Stomach (tissue), 9 donors: Measurements from ENCODE around the gene YIF1B. TPM values are rescaled to one million over a fixed set of nuclear protein-coding genes. Genes with fewer than 3 reads are reported as not detected.

Source experiments
- DNase-seq, 2 donors: peaks; one replicate each; pipeline versions ENCODE4 v3.0.0 to v3.0.0-alpha.2; 2013 to 2019
- H3K27ac ChIP-seq, 5 donors: fragments of 200-600 bp in 4 of 5; sonication (generic) in 4 of 5; one replicate each; pipeline ENCODE4 v1.5.1; 2013 to 2019; ENCODE audit warnings: mild to moderate bottlenecking in 1 of 5, moderate library complexity in 1 of 5
- H3K27me3 ChIP-seq, 3 donors: fragments of 200-600 bp; sonication (generic); one replicate each; pipeline ENCODE4 v1.5.1; 2017 to 2019; ENCODE audit warnings: mixed run types in 1 of 3
- H3K36me3 ChIP-seq, 4 donors: fragments of 200-600 bp; sonication (generic); 1 replicate in 3 of 4; 2 replicates in 1 of 4; pipeline ENCODE4 v1.5.1; 2016 to 2019
- H3K4me1 ChIP-seq, 4 donors: fragments of 200-600 bp; sonication (generic); one replicate each; pipeline ENCODE4 v1.5.1; 2016 to 2019
- H3K4me3 ChIP-seq, 4 donors: fragments of 200-600 bp; sonication (generic) in 3 of 4; one replicate each; pipeline ENCODE4 v1.5.1; 2016 to 2019; ENCODE audit warnings: mild to moderate bottlenecking in 1 of 4
- H3K9me3 ChIP-seq, 4 donors: fragments of 200-600 bp; sonication (generic); one replicate each; pipeline ENCODE4 v1.5.1; 2016 to 2019
- CTCF ChIP-seq, 7 experiments: fragments of 450-650 bp in 4 of 7; fragments of 200-600 bp in 3 of 7; sonication (generic) in 3 of 7; IDR thresholded peaks; one replicate each; pipeline ENCODE4 v1.5.1; 2016 to 2019; ENCODE audit warnings: antibody characterized with exemption in 7 of 7, control low read depth in 2 of 7, mild to moderate bottlenecking in 1 of 7
- EP300 ChIP-seq: sonication (generic); formaldehyde crosslinking; IDR thresholded peaks from one replicate; pipeline ENCODE4 v1.6.1; 2017; ENCODE audit warnings: antibody characterized with exemption
- POLR2A ChIP-seq, 4 donors: fragments of 450-650 bp; IDR thresholded peaks; one replicate each; pipeline ENCODE4 v1.6.1; 2016; ENCODE audit warnings: antibody characterized with exemption in 4 of 4, control low read depth in 2 of 4, mild to moderate bottlenecking in 1 of 4, moderate library complexity in 1 of 4
- POLR2AphosphoS5 ChIP-seq, 3 donors: sonication (generic); formaldehyde crosslinking; IDR thresholded peaks; one replicate each; pipeline ENCODE4 v1.6.1; 2016; ENCODE audit warnings: antibody characterized with exemption in 3 of 3
- WGBS, 5 donors: extraction: QIAGEN DNeasy Blood & Tissue Kit in 3 of 5; methylation state at CpG; one replicate each; pipeline versions ENCODE4 v1.1.5 to v1.1.7; 2013 to 2018; 5-methylcytosine and 5-hydroxymethylcytosine counted together
- intact Hi-C: fragments of 100-400 bp; cut with DNase I; formaldehyde crosslinking; loops from one replicate; pipeline ENCODE4 v1.15.1; 2023; ENCODE audit warnings: low total_unique reads
- polyA plus RNA-seq, 3 donors: library from polyadenylated mRNA; stranded (reverse); fragments of 200-250 nt; gene quantifications; one replicate each; pipeline ENCODE4 v1.2.3, GENCODE V29; 2013
- total RNA-seq, 5 donors: library from RNA; depleted of rRNA; stranded (reverse); fragments of >200 nt; gene quantifications; one replicate each; pipeline versions ENCODE4 v1.1.0 to v1.2.3, GENCODE V29; 2014 to 2016
- donor health status: healthy with polysubstance abuse.
- donor health status: Bipolar disorder and iron deficiency.
- donor health status: healthy.

Gene YIF1B
- total and polyA plus RNA-seq, 8 donors, result 4.7 to 30.4 (median 15.7) TPM

- peaks cover 0 to 87% (median 24%) of the 10 kb centered on the region in 3 donors for H3K27me3 ChIP-seq
- no peaks in the 10 kb centered on the region for H3K36me3 ChIP-seq
- H3K9me3 ChIP-seq, result no peaks in the 10 kb centered on the region
- TF ChIP-seq POLR2AphosphoS5 (IDR thresholded peaks at IDR 0.05) (no peak), EP300 (no peak), POLR2A (IDR thresholded peaks at IDR 0.05) (no peak), CTCF (IDR thresholded peaks at IDR 0.05) (no peak)
- intact Hi-C loops, result no loop called here
- 17 to 24% (median 19%) methylated on average over 18 to 23 of the region's 23 CpGs for WGBS, 5 donors
- H3K4me1 ChIP-seq, result peaks cover 16 to 23% (median 22%) of the 10 kb centered on the region in 4 donors
- H3K4me3 ChIP-seq, result peak overlapping the region; percentile 46 to 74 (median 60)
- H3K27ac ChIP-seq, result peak overlapping the region in 2 of 5 donors; percentile 50 to 76
- DNase-seq, result no peak
Measured at GRCh38 chr19:38360839-38361631, 45.3 kb upstream of the YIF1B start.

GRCh38 chr19:38360351-38360750 is 44.6 kb upstream of the YIF1B start:
- Histone ChIP-seq H3K9me3 (no peaks in the 10 kb centered on the region), H3K36me3 (no peaks in the 10 kb centered on the region), H3K27me3 (peaks cover 0 to 87% (median 25%) of the 10 kb centered on the region in 3 donors), H3K27ac (no peak overlapping the region), H3K4me1 (peaks cover 16 to 23% (median 22%) of the 10 kb centered on the region in 4 donors), H3K4me3 (no peak overlapping the region)
- no peak for DNase-seq
- no peak for TF ChIP-seq POLR2A (IDR thresholded peaks at IDR 0.05)
- no peak for TF ChIP-seq EP300
- no peak for TF ChIP-seq CTCF (IDR thresholded peaks at IDR 0.05)
- no peak for TF ChIP-seq POLR2AphosphoS5 (IDR thresholded peaks at IDR 0.05)
- 76 to 86% (median 81%) methylated on average over 9 of the region's 9 CpGs for WGBS, 5 donors
- intact Hi-C loops, result no loop called here

GRCh38 chr19:38359242-38360021 is 43.7 kb upstream of the YIF1B start:
- WGBS, 5 donors, result 42 to 47% (median 44%) methylated on average over 16 to 18 of the region's 18 CpGs
- H3K27me3 ChIP-seq, result peaks cover 0 to 87% (median 28%) of the 10 kb centered on the region in 3 donors

More at GRCh38 chr19:38359242-38360021, 43.7 kb upstream of the YIF1B start:
- Histone ChIP-seq H3K9me3 (no peaks in the 10 kb centered on the region), H3K36me3 (no peaks in the 10 kb centered on the region), H3K4me3 (no peak overlapping the region), H3K27ac (no peak overlapping the region), H3K4me1 (peaks cover 16 to 23% (median 22%) of the 10 kb centered on the region in 4 donors)
- no peak for TF ChIP-seq CTCF (IDR thresholded peaks at IDR 0.05)
- no peak for TF ChIP-seq POLR2A (IDR thresholded peaks at IDR 0.05)
- TF ChIP-seq POLR2AphosphoS5 (IDR thresholded peaks at IDR 0.05), result no peak
- TF ChIP-seq EP300, result no peak
- no peak for DNase-seq
- intact Hi-C loops, result no loop called here
